OCI-LY1 (cell line): ENCODE data around the gene IL31.

Source experiments
- H2AFZ ChIP-seq: fragments of 200-600 bp; sonication (generic), shearing (Covaris generic); 2 replicates; pipeline ENCODE4 v1.6.0; 2014; ENCODE audit warnings: antibody characterized with exemption, mild to moderate bottlenecking, low read length
- H3F3A ChIP-seq: fragments of 200-600 bp; sonication (generic), shearing (Covaris generic); 2 replicates; pipeline ENCODE4 v1.6.0; 2014; ENCODE audit warnings: mild to moderate bottlenecking, antibody characterized with exemption, low read length, moderate library complexity; ENCODE audit not compliant: insufficient read depth
- H3K27ac ChIP-seq: fragments of 200-600 bp; sonication (generic); 2 replicates; pipeline ENCODE4 v1.5.1; 2014; ENCODE audit warnings: low read length, mixed run types, mild to moderate bottlenecking, low read depth; ENCODE audit not compliant: poor library complexity, severe bottlenecking
- H3K27me3 ChIP-seq: fragments of 200-600 bp; sonication (generic); 2 replicates; pipeline ENCODE4 v1.6.0; 2014; ENCODE audit warnings: antibody characterized with exemption, mild to moderate bottlenecking, low read length, moderate library complexity; ENCODE audit not compliant: insufficient read depth
- H3K36me3 ChIP-seq: fragments of 200-600 bp; sonication (generic); 2 replicates; pipeline ENCODE4 v1.6.1; 2014; ENCODE audit warnings: mild to moderate bottlenecking, antibody characterized with exemption, low read length, moderate library complexity, mixed read lengths; ENCODE audit not compliant: insufficient read depth
- H3K4me1 ChIP-seq: fragments of 200-600 bp; sonication (generic); 2 replicates; pipeline ENCODE4 v1.5.1; 2014; ENCODE audit warnings: mild to moderate bottlenecking, low read length, moderate library complexity; ENCODE audit not compliant: insufficient read depth, severe bottlenecking
- H3K4me2 ChIP-seq: fragments of 200-600 bp; sonication (generic), shearing (Covaris generic); 2 replicates; pipeline ENCODE4 v1.6.1; 2014; ENCODE audit warnings: low read length
- H3K4me3 ChIP-seq: fragments of 200-600 bp; sonication (generic); 2 replicates; pipeline ENCODE4 v1.5.1; 2014; ENCODE audit warnings: low read length, low read depth, mild to moderate bottlenecking, mixed read lengths; ENCODE audit not compliant: poor library complexity, severe bottlenecking
- H3K79me2 ChIP-seq: fragments of 200-600 bp; shearing (Covaris generic); 2 replicates; pipeline ENCODE4 v1.6.1; 2016; ENCODE audit warnings: mixed run types, low read length, mixed read lengths; ENCODE audit not compliant: insufficient read depth
- H3K9ac ChIP-seq: fragments of 200-600 bp; sonication (generic), shearing (Covaris generic); 2 replicates; pipeline ENCODE4 v1.6.1; 2014; ENCODE audit warnings: mild to moderate bottlenecking, low read length, mixed read lengths
- H3K9me2 ChIP-seq: fragments of 200-600 bp; sonication (generic), shearing (Covaris generic); 2 replicates; pipeline ENCODE4 v1.6.1; 2014; ENCODE audit warnings: low read depth, mild to moderate bottlenecking, low read length, mixed read lengths
- H3K9me3 ChIP-seq: fragments of 200-600 bp; shearing (Covaris generic); 2 replicates; pipeline ENCODE4 v1.6.1; 2014; ENCODE audit warnings: low read length, mixed read lengths
- H4K20me1 ChIP-seq: fragments of 200-600 bp; sonication (generic), shearing (Covaris generic); 2 replicates; pipeline ENCODE4 v1.6.0; 2016; ENCODE audit warnings: mild to moderate bottlenecking, low read length; ENCODE audit not compliant: insufficient read depth
- EZH2 ChIP-seq: fragments of 200-600 bp; sonication (generic), shearing (Covaris generic); IDR thresholded peaks from 2 replicates; pipeline ENCODE4 v1.8.0; 2017; ENCODE audit warnings: borderline replicate concordance, mixed run types, mild to moderate bottlenecking, antibody characterized with exemption, low read length, moderate library complexity, mixed read lengths
- TF ChIP-seq, protein P1 (sequence below): fragments of 200-600 bp; sonication (generic), shearing (Covaris generic); IDR thresholded peaks from 2 replicates; pipeline ENCODE4 v1.5.1; 2017; ENCODE audit warnings: mild to moderate bottlenecking, antibody characterized with exemption, low read length, moderate library complexity, mixed read lengths

Gene IL31

DNA sequence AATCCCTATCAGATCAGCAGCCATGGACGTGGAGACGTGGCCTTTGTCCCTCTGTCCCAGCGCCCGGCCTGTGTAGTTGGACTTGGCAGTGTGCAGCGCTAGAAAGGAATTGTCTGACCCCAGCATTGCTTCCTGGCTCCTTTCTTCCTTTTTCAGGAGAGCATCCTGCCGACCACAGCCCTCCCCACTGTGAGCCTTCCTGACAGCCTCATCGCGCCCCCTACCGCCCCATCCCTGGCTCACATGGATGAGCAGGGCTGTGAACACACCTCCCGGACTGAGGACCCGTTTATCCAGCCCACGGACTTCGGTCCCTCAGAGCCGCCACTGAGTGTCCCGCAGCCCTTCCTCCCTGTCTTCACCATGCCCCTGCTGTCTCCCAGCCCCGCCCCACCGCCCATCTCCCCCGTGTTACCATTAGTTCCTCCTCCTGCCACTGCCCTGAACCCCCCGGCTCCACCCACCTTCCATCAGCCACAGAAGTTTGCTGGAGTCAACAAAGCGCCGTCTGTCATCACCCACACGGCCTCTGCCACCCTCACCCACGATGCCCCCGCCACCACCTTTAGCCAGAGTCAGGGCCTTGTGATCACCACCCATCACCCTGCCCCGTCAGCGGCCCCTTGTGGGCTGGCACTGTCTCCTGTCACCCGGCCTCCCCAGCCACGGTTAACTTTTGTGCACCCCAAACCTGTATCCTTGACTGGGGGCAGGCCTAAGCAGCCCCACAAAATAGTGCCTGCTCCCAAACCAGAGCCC, 40.6 kb downstream of the IL31 start:
- Histone ChIP-seq H2AFZ (no peak overlapping the region), H3K27me3 (no peaks in the 10 kb centered on the region), H4K20me1 (no peaks in the 10 kb centered on the region), H3K9ac (no peak overlapping the region), H3K4me1 (peaks cover 6% of the 10 kb centered on the region), H3K9me3 (no peaks in the 10 kb centered on the region), H3K36me3 (peaks cover 19% of the 10 kb centered on the region; the same call in 1 of the 2 replicates), H3K4me2 (no peak overlapping the region), H3F3A (no peaks in the 10 kb centered on the region), H3K9me2 (no peaks in the 10 kb centered on the region), H3K4me3 (no peak overlapping the region), H3K79me2 (no peaks in the 10 kb centered on the region), H3K27ac (no peak overlapping the region)
- TF ChIP-seq, protein P1, sequence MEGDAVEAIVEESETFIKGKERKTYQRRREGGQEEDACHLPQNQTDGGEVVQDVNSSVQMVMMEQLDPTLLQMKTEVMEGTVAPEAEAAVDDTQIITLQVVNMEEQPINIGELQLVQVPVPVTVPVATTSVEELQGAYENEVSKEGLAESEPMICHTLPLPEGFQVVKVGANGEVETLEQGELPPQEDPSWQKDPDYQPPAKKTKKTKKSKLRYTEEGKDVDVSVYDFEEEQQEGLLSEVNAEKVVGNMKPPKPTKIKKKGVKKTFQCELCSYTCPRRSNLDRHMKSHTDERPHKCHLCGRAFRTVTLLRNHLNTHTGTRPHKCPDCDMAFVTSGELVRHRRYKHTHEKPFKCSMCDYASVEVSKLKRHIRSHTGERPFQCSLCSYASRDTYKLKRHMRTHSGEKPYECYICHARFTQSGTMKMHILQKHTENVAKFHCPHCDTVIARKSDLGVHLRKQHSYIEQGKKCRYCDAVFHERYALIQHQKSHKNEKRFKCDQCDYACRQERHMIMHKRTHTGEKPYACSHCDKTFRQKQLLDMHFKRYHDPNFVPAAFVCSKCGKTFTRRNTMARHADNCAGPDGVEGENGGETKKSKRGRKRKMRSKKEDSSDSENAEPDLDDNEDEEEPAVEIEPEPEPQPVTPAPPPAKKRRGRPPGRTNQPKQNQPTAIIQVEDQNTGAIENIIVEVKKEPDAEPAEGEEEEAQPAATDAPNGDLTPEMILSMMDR = no peak
- TF ChIP-seq EZH2 = no peak

DNA sequence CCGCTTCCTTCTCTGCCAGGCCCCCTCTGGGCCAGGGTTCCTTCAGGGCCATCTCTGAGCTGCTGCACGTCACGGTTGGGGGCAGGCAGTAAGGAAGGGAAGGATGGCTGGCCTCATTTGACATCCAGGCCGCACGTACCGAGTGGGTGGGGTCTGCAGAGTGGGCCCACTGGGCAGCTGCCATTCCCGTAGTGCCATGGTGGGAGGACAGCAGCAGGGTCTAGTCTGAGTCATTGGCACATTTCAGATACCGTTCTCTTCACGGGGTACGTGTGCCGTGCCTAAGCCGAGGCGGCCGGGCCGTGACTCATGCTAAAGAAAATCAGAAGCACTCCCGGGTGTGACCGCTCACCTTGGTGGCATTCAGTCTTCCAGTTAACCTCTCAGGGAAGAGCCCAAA, 43.9 kb downstream of the IL31 start:
- Histone ChIP-seq H3K27ac (no peak overlapping the region), H3K4me1 (peaks cover 10% of the 10 kb centered on the region), H2AFZ (no peak overlapping the region), H3K4me2 (no peak overlapping the region), H3K9ac (no peak overlapping the region), H3K9me3 (no peaks in the 10 kb centered on the region), H3K79me2 (no peaks in the 10 kb centered on the region), H4K20me1 (no peaks in the 10 kb centered on the region), H3F3A (no peaks in the 10 kb centered on the region), H3K36me3 (peaks cover 24% of the 10 kb centered on the region; the same call in 1 of the 2 replicates), H3K27me3 (no peaks in the 10 kb centered on the region), H3K4me3 (no peak overlapping the region), H3K9me2 (no peaks in the 10 kb centered on the region)
- TF ChIP-seq EZH2 = no peak
- TF ChIP-seq, protein P1 = no peak

DNA sequence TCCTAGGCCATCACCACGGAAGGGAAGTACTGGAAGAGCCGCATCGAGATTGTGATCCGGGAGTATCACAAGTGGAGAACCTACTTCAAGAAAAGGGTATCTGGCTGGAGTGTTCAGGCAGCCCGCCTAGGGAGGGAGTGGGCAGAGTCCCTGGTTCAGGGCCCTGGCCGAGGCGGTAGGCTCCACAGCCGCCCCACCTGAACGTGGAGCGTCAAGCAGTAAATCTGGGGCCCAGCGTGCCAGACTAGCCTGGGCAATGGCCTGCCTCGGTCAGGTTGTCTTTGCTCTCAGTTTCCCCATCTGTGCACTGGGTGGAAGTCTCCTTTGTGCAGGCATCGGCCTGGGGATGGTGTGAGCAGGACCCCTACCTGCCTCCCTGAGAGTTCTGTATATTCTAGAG, 44.9 kb downstream of the IL31 start:
- H2AFZ ChIP-seq = no peak overlapping the region
- no peaks in the 10 kb centered on the region for H3K9me2 ChIP-seq
- peaks cover 17% of the 10 kb centered on the region for H3K4me1 ChIP-seq
- H3K9ac ChIP-seq = no peak overlapping the region
- H3K36me3 ChIP-seq = peaks cover 24% of the 10 kb centered on the region; the same call in 1 of the 2 replicates
- H3K79me2 ChIP-seq = no peaks in the 10 kb centered on the region
- H4K20me1 ChIP-seq = no peaks in the 10 kb centered on the region
- no peaks in the 10 kb centered on the region for H3K27me3 ChIP-seq
- H3K4me2 ChIP-seq = no peak overlapping the region
- TF ChIP-seq, protein P1 = no peak
- no peak for TF ChIP-seq EZH2
- H3K4me3 ChIP-seq = no peak overlapping the region
- H3K9me3 ChIP-seq = no peaks in the 10 kb centered on the region
- no peaks in the 10 kb centered on the region for H3F3A ChIP-seq
- H3K27ac ChIP-seq = no peak overlapping the region
